NCI-H2171 treated with DMSO at 0.1 percent for 48 hours (cell line): ENCODE measurements around the gene PAPLN.
"Not testable (repeated sequence)": the region's sequence is repeated elsewhere in the genome, so short reads cannot be mapped to it uniquely, and the experiment has no call there.

ENCODE experiments used
- DNase-seq: peaks from one replicate; lab custom pipeline; 2025; lab: John Stamatoyannopoulos, UW

PAPLN gene

GRCh38 chr14:73237219-73237785 is at the start of gene PAPLN:
Gene PAPLN (plus strand): TSS chr14:73237506. CDS start chr14:73239779, 2,273 bp downstream.
- no peak for DNase-seq

- no peak for DNase-seq
Observed at GRCh38 chr14:73188501-73188911, 48.8 kb upstream of the PAPLN start.

GRCh38 chr14:73189651-73190050 is 47.7 kb upstream of the PAPLN start:
- no peak for DNase-seq

GRCh38 chr14:73191441-73191840 is 45.9 kb upstream of the PAPLN start:
- DNase-seq: no peak

GRCh38 chr14:73194306-73194705 is 43.0 kb upstream of the PAPLN start:
- not testable (repeated sequence) for DNase-seq

GRCh38 chr14:73198253-73198652 is 39.1 kb upstream of the PAPLN start:
- DNase-seq: no peak

GRCh38 chr14:73203527-73203926 is 33.8 kb upstream of the PAPLN start:
- DNase-seq: no peak

GRCh38 chr14:73207615-73208014 is 29.7 kb upstream of the PAPLN start:
- no peak for DNase-seq

GRCh38 chr14:73208390-73208789 is 28.9 kb upstream of the PAPLN start:
- no peak for DNase-seq

- no peak for DNase-seq
Observed at GRCh38 chr14:73208846-73209245, 28.5 kb upstream of the PAPLN start.

GRCh38 chr14:73209953-73210352 is 27.4 kb upstream of the PAPLN start:
- DNase-seq: no peak

GRCh38 chr14:73211251-73212040 is 25.9 kb upstream of the PAPLN start:
- no peak for DNase-seq

- no peak for DNase-seq
Observed at GRCh38 chr14:73216030-73216429, 21.3 kb upstream of the PAPLN start.

GRCh38 chr14:73217411-73217810 is 19.9 kb upstream of the PAPLN start:
- DNase-seq: no peak

GRCh38 chr14:73220061-73220460 is 17.2 kb upstream of the PAPLN start:
- DNase-seq: no peak

- no peak for DNase-seq
Observed at GRCh38 chr14:73220634-73221033, 16.7 kb upstream of the PAPLN start.

- DNase-seq: no peak
Observed at GRCh38 chr14:73221945-73222344, 15.4 kb upstream of the PAPLN start.

- DNase-seq: no peak
Observed at GRCh38 chr14:73223049-73223448, 14.3 kb upstream of the PAPLN start.

GRCh38 chr14:73225496-73225895 is 11.8 kb upstream of the PAPLN start:
- DNase-seq: no peak

- peak; percentile 97 for DNase-seq
Observed at GRCh38 chr14:73227812-73228781, 9.2 kb upstream of the PAPLN start.

- DNase-seq: no peak
Observed at GRCh38 chr14:73230051-73230450, 7.3 kb upstream of the PAPLN start.
